Endometrial microvascular endothelial cells (primary cell): ENCODE results near the gene ST6GALNAC3. TPM values are rescaled to one million over a fixed set of nuclear protein-coding genes. Genes with fewer than 3 reads are reported as not detected.

ENCODE experiments used
- in situ Hi-C: cut with HindIII; loops from 2 replicates; pipeline ENCODE4 v1.10.0; 2017; ENCODE audit warnings: low sequenced_read_pairs, low pct_unique_long_range_greater_than_20kb; ENCODE audit errors: inconsistent ontology term
- total RNA-seq: library from RNA; depleted of rRNA; stranded (reverse); fragments of >200 nt; gene quantifications from one replicate; pipeline ENCODE4 v1.2.3, GENCODE V29; 2015; ENCODE audit errors: inconsistent ontology term

The ST6GALNAC3 gene
- total RNA-seq, 1 donor from 2014 or later = 29.7 TPM

DNA sequence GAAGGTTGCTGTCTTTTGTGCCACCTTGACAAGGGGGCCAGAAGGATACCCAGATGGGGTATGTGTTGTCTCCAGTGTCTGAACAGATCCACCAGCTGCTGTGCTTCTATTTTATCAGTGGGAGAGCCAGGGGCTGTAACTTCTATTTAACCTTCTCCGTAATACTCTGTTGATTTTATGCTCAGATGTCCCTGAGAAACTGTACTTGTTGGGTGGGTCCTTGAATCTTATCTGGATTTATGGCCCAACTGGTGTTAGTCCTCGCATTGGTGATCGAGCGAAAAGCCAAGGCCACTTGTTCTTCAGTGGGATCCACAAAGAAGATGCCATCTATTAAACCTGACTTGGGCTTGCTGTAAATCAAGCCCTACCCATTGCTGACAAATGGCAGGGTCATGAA, 56.4 kb downstream of the ST6GALNAC3 start:
- in situ Hi-C loops = no loop called here

DNA sequence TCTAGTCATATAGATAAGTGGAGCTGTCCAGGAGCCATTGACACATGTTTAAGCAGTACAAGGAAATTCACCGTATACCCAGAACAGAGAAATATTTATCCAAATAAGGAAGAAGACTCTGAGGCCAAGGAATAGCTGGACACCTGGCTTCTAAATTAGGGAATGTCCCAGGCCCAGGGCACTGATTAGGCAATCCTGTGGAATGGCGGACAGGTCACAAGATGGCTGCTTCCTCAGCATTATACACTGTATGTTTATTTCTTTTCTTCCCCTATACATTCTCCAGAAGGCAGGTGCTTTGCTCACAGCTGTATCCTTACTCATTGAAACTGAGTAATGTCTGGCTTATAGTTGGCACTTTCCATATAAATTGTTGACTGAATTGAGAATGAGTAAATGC, 59.4 kb downstream of the ST6GALNAC3 start:
- in situ Hi-C loops = no loop called here

DNA sequence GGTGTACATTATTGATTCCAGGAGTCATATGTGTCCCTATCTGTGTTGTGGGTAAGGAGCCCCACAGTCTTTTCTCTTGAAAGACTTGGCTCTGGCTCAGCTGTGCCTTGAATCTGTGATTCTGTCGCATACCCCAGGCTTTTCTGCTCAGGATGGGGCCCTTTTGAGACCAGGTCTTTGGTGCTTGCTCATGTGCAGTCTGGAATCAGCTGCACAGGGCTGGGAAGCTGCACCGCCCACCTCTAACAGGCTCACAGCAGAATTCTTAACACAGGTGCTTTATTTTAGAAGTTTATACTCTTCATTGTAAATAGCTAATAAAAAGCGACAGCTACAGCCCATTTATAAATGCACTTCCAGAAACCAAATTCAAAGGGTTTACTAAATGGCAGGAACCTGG, 61.3 kb downstream of the ST6GALNAC3 start:
- in situ Hi-C loops = no loop called here

DNA sequence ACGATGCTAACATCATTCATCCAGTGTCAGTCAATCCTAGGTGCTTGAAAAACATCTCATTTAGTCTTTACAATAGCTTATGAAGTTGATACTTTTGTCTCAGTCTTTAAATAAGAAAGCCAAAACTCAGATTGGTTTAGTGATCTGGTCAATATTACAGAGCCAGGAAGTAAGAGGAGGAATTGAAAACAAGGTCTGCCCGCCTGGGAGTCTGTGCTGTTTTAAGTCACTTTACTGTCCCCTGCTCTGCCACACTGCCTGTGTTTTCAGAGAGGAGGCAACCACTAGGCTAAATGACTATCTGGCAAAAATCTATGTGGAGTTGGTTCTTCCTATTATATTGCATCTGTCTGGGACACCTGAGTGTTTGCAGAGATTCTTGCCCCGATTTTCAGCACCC, 62.3 kb downstream of the ST6GALNAC3 start:
- in situ Hi-C loops = no loop called here

DNA sequence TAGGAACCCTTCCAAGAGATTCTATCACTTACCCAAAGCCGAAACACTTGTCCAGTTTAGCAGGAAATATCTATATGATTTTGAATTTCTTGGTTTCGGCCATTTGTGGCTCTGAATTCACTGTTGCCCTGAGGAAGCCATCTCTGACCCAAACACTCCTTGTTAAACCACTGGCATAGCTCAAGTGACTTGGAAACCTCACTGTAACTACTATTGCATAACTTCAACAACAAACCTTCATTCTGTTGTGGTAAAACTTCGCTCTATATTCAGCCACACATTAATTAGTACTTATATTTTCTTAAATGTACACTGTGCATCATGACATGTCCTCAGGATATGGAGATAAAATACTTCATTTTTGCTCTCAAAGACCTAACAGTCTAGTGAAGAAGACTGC, 63.2 kb downstream of the ST6GALNAC3 start:
- in situ Hi-C loops = no loop called here

DNA sequence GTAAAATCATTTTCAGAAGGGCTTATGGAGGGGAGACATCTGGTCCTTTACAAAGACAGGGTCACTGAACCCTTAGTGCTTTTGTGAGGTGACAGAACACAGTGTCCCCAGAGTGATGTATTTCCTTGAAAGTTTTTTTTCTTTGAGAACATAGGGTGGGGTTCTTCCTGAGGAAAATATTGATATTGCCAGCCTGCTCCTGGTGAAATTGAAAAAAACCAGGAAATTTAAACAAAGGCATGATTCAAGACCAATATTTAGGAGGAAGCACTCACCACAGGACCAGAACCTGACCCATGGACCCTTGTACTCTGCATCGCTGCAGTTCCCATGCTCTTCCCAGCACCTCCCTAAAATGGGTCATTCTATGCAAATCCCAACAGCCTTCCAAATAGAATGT, 63.7 kb downstream of the ST6GALNAC3 start:
- in situ Hi-C loops = no loop called here

DNA sequence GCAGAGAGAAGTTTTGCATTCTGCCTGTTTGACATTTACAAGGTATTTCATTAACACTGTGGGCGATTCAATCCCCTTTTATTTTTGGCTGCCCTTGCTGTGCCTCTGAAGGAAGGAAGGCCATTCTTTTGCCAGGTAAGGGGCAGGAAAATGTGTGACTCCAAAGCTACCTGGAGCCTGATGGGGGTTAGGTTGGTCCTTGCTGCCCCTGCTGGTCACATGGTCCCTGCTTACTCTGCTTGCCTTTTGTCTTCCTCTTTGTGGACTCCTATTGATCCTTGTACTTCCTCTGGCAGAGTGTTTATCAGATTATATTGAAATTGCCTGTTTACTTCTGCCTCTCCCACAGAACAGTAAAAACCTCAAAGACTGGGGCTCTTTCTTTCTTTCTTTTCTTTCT, 65.7 kb downstream of the ST6GALNAC3 start:
- in situ Hi-C loops = no loop called here

DNA sequence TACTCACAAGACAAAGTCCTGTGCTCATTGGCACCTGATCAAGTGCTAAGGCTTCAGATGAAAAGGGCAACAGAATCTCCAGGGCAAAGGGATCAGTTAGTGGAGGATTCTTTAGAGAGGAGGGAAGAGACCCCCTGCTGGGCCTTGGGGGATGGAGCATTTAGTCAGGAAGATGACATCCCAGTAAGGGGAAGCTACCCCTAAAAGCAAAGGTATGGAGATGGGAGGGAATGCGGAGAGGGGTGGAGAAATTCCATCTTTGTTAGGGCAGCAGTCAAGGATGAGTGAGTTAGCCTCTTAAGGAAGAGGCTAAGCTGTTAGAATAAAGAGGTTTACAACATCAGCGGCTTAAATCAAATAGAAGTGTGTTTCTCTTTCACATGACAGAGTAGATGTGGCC, 67.4 kb downstream of the ST6GALNAC3 start:
- in situ Hi-C loops = no loop called here

DNA sequence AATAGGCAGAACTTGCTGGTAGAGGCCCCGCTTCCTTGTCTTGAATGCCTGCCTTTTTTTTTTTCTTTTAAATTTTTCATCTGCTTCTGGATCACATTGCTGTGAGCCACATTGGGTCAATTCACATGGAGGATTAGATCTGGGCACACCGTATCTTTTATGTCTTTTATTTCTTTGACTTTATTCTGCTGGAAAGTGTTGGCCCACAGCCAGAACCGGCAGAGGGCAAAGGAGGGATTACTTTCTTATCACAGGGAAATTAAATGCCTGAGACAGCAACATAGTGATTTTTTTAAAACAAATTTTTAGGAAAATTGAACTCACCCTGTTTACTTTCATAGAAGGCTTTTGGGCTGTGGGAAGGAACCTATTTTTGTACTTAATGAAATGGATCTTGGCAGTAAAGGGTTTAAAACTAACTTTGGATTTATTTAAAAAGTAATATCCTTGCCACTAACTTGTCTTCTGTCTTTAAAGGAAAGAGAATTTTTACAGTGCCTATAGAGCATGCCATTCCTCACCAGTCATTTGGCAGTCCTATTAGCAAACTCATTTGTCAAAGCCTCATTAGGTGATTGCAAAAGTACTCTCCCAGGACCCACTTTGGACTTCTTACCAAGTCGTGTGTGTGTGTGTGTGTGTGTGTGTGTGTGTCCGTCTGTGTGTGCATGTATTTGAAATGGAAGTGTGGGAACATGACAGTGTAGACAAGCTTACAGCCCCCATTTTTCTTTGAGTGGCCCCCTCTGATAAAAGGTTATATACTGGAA, 68.4 kb downstream of the ST6GALNAC3 start:
- in situ Hi-C loops = no loop called here

DNA sequence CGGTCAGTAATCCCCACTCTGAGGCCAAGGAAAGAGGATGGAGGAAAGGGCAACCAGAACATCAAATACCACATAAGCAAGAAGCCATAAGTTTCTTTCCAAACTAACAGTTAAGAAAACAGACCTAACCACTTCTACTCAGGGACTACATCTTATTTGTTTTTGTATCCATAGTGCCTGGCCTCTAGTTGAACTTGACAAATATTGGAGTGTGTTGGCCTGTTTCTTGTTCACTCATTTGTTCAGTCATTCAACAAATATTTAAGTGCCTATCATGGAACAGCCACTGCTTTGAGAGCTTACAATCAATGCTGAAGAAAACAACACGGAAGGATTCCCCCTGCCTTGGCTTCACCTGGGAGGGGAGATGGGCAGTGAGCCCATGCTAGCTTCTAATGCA, 69.7 kb downstream of the ST6GALNAC3 start:
- in situ Hi-C loops = no loop called here

DNA sequence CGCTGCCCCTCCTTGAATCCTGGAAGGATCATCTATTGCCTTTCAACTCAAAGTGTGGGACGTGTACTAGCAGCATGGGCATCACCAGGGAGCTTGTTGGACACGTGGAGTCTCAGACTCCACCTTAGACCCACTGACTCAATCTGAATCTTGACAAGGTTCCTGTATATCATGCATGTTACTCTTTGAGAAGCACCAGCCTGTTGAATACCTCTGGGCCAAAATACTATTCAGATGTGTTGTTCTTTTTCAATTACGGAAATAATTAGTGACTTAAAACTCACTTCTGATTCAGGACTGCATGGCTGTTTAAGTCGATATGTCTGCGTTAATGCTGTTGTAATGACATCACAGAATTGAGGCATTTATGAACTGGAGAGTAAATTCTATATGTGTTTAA, 70.8 kb downstream of the ST6GALNAC3 start:
- in situ Hi-C loops = no loop called here

DNA sequence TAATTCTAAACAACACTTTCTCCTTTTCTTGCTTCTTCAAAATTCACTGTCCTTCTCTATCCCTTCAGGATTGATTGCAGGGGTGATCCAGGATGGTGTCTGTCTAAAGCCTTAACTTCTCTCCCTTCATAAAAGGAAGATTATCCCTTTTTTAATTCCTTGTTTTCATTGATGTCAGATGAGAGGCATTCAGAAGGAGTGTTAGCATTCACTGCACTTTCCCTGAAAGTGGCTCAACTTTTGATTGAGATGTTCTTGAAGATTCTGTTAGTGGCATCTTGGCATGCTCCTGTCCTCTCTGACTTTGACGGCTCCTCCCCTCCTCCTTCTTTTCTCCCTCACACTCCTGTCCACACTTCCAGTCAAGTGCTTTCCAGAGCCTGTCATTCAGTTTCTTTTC, 71.6 kb downstream of the ST6GALNAC3 start:
- in situ Hi-C loops = no loop called here

DNA sequence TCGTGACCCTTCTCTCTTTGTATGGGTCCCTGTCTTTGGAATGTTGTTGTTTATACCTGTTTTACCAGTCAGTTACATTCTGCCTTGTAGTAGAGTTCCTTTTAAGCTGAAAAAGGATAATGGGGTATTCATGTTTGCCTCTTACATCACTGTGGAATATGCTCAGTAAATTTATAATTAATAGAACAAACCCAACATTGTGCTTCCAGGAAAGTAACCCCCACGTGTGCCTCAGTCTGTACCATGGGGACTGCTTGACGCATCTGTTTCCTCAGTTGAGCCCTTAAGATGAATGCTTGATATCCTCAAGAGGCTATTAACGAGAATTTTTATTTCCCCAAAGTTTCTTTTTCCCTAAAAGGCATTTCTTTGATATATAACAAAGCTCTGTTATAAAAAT, 73.4 kb downstream of the ST6GALNAC3 start:
- in situ Hi-C loops = no loop called here

DNA sequence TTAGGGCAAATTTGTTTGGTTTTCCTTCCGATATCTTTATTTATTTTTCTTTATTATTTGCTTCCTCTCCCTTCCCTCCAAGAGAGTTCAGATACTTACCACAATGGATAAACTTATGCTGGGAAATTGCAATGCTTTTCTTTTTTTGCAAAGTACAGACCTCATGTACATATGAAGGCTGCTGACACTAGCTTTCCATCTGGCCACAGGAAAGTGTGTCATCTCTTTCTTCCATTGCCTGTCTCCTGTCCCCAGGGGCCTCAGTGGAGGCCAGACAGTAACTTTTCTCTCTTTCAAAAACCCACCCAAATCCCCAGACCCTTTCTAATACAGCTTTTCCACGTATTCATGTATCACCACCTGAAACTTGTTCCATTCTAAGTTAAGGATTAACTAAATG, 73.9 kb downstream of the ST6GALNAC3 start:
- in situ Hi-C loops = no loop called here

DNA sequence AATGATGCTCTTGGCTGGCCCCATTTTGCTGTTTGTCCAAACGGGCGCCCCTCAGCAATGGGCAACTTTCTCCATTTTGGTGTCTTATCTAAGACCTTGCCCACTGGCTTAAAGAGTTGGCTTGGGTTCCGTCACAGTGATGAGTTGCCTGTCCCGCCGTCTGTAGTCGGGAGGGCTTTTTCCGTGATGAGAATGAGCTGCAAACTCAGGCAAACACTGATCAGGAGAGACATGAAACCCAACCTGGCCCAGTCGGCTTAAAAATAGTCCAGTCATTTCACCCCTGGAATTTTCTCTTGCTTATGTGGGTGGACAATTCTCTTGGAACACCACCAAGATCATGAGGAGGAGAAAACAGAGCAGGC, 79.3 kb downstream of the ST6GALNAC3 start:
- in situ Hi-C loops = no loop called here

DNA sequence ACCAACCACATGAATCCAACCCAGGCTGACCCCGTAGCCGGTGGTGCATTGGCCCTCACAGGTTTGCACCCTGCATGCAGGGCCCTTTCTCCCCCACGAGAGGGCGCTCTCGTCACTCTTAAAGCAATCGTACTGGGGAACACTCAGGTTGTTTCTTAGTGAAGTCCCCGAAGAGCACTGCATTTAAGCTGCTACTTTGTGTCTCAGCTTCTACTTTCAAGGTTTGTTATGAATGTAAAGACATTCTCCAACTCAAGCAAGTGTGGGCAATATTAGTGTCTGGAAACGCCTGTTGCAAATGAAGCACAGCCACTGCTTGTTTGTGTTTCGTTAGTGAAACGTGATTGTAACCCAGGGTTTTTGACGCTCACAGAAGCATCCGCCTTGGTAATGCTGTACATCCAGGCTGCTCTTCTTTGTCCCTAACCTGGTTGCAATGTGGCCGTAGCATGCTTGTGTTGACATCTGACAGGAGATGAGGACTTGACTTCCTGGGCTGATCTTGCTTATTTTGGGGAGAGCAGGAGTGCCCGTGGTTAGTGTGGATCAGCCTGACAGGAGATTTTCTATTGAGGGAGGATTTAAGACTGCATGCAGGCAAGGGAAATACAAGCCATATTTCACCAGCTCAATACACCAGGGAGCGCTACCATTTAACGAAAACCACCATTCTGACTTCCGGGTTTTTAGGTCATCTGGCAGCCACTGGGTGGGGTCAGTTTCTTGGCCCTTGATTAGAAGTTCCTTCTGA, 79.8 kb downstream of the ST6GALNAC3 start:
- in situ Hi-C loops = no loop called here

DNA sequence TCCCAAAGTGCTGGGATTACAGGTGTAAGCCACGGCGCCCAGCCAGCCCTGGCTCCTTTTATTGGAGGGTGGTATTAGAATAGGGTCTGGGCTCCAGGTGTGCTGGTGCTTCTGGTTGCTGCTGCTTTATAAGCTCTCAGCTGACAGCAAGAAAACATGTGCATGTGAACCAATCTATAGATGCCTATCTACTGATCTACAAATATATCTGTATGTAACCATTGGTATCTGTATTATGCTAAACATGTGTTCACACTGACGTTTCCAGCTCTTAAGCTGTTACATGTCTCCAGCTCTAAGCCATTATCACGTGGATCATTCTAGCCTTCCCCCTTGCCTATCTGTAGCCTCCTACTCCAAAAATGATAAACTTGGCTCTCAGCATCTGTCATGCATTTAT, 82.4 kb downstream of the ST6GALNAC3 start:
- in situ Hi-C loops = no loop called here

DNA sequence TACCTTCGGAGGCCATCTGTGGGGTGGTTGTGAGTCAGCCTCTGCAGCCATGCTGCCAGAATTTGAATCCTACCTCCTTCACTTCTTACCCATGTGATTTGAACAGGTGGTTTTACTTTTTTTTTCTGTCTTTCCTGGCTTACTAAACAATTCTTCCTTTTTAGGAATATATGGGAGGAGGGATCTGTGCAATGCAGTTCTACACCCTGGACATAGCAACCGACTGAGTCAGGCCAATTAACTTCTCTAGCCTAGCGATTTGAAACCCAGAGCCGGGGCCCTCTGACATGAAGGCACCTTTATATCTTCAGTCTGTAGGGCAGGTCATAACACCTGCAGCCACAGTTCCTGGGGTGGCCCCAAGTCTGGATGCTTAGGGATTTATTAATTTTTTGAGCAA, 83.6 kb downstream of the ST6GALNAC3 start:
- in situ Hi-C loops = no loop called here

DNA sequence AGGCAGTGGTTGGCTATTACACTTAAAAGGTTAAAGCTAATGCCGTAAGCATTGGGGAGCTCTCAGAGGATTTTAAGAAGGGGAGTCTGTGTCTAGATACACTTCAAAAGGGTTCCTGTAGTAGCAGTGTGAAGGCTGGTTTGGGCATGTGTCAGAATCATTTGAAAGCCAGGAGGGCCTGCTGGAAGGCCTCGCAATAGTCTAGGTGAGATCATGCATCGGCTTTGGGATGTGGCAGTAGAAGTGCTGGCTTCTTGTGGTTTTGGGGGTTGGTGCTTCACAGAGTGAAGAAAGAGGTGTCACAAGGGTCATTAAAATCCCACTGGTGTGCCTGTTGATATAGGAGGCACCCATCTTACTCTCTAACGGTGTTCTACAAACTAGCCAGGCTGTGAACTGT, 85.7 kb downstream of the ST6GALNAC3 start:
- in situ Hi-C loops = no loop called here

DNA sequence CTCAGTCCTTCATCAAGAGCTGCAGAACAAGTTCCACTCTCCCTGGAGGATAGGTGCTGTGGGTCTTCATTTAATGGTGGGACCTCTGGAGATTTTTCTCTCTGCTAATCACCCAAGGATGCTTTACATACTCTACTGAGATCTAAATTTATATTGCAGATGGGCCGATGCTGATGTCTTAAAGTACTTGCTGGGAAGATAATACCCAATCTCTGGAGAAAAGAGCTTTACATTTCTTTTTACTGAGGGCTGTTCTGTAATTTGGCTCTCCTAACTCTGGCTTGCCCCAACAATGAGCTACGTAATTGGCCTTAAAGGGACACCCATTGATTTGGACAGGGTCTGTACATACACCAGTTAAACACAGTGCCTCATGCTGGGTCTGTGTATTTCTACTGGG, 86.9 kb downstream of the ST6GALNAC3 start:
- in situ Hi-C loops = no loop called here

DNA sequence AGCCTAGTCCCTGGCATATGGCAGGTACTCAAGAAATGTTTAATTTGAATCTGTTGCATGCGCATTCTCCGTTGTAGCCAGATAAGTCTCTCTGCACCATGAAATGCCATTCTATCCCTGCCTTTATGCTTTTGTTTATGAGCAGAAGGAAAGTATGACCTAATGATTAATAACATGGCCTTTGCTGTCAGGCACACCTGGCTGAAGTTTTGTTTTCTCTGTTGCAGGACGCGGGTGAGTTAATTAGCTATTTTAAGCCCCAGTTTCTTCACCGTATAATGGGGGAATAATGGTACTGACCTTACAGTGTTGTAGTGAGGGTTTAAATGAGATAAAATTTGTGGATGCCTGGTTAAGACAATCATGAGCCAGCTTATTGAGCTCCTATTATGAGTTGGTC, 87.7 kb downstream of the ST6GALNAC3 start:
- in situ Hi-C loops = no loop called here
